ENCODE data around the gene RFPL3. TPM values are rescaled to one million over a fixed set of nuclear protein-coding genes. Genes with fewer than 3 reads are reported as not detected.
"Not testable (repeated sequence)": the region's sequence is repeated elsewhere in the genome, so short reads cannot be mapped to it uniquely, and the experiment has no call there.

Gene RFPL3
- total RNA-seq, 1 donor from 2014 or later: not detected

DNA sequence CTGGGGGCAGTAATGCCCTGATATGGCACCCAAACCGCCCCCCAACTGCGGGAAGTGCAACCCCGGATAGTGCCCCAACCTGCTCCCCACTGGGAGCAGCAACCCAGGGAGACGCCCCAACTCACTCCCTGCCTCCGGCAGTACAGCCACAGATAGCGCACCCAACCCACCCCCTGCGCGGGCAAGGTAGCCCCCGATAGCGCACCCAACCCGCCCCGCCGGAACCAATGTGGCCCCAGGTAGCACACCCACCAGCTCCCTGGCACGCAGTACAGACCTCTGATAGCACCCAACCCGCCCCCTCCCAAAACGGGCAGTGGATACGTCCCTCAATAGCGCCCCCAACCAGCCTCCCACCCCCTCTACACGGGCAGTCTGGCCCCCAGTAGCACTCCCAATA is 3.8 kb upstream of the RFPL3 start:
- DNase-seq: no peak

DNA sequence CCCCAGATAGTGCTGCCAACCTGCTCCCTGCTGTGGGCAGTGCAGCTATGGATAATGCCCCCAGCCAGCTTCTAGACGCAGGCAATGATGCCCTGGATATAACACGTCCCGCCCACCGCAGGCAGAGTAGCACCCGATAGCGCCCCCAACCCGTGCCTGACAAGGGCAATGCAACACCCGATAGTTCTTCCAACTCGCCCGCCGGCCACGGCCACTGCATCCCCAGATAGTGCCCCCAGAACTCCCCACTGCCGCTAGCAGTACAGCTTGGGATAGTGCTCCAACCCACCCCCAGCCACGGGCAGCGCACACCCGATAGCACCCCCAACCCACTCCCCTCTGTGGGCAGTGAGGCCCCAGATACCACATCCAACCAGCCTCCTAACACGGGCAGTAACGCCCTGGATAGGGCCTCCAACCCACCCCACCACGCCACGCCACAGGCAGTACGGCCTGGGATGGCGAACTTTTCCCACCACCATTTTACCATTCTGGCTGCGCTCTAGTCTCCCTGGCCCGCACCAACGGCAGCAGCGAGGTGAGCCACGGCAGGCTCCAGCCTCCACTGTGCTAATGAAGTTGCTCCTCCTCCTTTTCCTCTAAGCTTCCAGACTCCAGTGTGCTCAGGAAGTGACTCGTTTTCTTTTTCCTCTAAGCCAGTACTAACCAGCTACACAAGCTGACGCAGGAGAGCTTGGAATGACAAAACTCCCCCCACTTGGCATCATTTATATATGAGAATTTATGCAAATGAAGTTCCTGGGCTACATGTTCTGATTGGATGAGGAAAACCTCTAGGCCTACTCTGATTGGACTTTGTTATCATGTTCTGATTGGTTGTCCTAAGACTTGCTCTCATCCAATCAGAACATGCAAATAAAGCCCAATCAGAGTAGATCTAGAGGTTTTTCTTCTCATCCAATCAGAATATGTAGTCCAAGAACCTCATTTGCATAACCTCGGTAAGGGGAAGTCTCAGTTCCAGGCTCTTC is 3.0 kb upstream of the RFPL3 start:
- DNase-seq: peak; percentile 96

DNA sequence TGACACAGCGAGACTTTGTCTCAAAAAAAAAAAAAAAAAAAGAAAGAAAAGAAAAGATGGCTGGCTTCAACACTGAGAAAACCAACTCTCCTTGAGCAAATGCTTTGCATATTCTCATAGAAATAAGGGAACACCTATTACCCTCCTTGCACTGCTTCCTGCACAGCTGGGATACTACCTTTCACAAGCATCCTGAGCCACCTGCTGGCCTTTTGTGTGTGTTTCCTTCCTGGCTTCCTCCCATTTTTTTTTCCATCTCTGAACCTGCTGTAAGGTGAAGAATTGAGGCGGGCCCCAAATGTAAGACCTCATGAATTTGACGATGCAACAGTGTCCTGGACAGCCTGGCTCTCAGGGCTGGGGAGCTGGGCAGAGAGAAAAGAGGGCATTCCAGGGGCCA is 1.9 kb upstream of the RFPL3 start:
- DNase-seq: peak; percentile 33

DNA sequence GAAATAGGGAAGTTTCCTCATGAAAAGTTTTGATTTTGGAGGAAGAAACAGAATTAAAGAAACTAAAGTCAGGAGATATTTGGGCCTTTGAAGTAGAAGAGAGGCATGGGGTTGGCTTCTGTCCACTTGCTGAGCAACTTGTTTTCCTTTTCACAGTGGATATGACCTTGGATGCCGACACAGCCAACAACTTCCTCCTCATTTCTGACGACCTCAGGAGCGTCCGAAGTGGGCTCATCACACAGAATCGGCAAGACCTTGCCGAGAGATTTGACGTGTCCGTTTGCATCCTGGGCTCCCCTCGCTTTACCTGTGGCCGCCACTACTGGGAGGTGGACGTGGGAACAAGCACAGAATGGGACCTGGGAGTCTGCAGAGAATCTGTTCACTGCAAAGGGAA is 2.4 kb downstream of the RFPL3 start:
- not testable (repeated sequence) for DNase-seq

DNA sequence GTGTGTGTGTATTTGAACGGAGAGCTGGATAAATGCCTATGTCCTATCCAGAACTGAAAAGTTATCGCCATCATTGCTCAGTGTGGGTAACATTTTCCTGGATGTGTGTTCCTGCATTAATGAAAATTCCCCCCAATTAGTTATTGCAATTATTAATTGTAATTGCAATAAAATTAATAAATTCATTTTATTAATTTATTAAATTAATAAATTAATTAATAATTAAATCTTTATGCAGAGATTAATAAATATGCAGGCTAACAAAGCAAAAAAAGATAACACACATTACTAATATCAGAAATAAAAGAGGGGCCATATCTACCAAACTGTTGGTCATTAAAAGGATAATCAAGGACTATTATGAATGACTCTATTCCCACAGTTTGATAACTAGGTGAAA is 3.6 kb downstream of the RFPL3 start:
- no peak for DNase-seq

DNA sequence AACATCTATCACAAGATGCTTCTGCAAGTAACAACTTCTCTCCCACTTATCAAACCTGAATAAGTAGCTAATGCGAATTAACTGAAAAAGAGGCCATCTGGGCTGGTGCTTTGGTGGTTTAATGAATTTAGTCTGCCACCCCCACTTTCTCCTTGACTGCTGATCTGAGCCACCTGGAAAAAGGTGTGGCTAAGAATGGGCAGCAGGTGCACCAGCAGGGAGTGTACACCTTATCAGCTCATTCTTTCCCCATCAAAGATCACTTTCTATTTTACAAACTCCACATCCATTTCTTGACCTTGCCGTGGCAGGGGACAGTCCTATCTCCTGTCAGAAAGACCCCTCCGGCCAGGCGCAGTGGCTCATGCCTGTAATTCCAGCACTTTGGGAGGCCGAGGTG is 6.5 kb downstream of the RFPL3 start:
- DNase-seq: no peak

DNA sequence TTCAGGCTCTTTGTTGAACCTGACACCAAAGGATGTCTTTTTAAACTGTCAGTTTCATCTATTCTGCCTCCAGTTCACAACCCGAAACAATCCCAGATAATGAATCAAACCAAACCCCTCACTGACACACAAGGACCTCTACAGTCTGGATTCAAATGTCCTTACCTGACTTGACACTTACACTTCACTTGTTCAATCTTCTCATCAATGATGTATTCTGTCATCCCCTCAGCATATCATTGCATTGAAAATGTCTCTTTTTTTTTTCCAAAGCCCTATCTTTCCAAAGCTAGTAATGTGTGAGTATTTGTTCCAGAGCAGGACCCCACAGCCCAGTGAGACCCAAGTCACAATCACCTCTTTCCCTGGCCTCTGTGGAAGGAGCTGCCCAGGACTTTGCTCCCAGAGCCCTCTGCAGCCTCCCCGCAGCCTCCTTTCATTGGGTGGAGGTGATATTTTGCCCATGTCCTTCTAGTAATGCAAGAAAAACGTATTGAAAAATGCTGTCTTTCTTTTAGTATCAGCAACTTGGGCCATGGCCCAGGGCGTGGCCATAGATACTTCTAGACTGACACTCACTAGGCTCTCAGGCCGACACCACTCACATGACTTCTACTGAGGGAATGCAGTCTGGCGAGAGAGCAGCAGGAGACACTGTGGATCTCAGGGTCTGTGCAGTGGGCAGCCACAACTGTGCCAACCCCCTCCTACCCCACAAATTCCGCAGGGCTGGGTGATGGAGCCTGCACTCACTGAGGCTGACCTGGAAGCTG is 18.2 kb downstream of the RFPL3 start:
- DNase-seq: no peak

DNA sequence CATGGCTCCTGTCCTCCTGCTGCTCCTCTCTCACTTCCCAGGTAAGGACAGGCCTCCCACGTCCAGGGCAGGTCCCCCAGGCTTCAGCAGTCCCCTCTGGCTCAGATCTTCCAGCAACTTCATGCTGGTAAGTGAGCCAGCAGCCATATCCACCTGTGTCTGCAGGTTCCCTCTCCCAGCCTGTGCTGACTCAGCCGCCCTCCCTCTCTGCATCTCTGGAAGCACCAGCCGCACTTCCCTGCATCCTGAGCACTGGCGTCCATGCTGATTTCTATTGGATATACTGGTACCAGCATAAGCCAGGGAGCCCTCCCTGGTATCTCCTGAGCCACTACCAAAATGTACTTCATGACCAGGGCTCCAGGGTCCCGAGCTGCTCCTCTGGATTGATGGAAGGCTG is 19.0 kb downstream of the RFPL3 start:
- no peak for DNase-seq

DNA sequence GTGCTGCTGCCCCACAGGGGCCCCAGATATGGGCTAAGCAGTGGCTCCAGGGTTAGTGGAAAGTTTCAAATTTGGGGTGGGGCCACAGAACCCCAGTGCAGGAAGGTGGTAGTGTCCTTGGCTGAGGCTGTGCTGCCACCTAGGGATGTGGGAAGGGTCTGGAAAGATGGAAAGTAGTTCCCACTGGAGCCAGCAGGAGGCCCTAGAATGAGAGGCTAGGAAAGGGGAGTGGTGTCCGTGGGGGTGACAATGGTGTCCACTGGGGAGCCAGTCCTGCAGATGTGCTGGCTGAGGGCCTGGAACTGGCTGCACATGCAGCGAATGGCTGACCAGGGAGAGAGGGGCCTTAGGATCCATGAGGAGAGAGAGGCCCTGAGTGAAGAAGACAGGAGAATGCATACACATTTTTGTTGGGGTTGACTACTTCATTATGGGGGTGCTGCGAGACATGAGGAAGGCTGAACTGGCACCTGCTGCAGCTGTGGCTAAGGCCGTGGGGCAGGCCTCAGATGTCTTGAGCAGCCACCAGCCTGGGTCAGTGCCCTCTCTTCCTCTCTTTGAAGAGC is 21.1 kb downstream of the RFPL3 start:
- DNase-seq: peak; percentile 84

DNA sequence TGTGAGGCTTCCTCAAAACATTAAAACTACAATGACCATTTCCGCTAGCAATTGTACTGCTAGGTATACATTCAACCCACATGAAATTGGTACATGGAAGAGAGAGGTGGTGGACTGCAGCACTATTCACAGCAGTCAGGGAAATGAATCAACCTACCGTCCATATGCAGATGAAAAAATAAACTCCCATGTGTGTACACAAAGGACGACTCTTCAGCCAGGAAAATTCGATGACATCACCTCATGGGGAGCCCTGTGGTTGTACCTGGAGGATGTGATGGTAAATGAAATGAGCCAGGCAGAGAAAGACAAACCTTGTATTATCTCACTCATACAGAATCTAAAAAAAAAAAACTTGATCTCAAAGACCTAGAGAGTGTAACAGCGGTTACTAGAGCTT is 23.3 kb downstream of the RFPL3 start:
- peak; percentile 79 for DNase-seq

DNA sequence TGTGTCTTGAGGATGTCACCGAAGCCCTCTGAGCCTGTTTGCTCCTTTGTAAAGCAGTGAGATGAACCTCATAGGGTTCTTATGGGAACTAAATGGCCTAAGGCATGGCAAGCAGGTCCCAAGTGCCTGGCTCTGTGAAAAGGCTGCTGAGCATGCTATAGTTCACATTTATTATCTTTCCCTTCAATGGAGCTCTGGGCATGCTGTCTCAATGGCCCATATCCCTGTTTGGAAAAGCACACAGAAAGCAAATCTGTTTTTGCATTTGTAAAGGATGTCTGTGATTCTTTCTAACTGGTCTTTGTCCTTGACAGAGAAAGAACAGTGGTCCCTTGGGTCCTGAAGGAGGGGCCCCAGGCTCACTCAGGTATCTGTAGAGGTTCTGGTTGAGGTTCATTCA is 28.0 kb downstream of the RFPL3 start:
- DNase-seq: no peak

DNA sequence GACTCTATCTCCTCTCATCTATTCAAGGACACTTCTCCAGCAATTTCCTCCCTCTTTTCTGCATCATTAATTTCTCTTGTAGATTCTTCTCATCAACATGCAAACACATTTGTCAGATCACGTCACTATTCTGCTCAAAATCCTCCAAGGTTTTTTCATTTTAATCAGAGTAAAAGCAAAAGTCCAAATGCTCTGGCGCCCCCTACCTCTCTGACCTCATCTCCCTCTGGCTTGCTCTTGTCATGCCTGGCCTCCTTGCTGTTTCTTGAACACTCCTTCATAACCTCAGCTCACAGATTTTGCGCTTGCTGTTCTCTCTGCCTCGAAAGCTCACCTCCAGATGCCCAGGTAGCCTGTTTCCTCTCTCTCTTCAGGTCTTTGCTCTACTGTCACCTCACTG is 32.0 kb downstream of the RFPL3 start:
- peak; percentile 56 for DNase-seq

DNA sequence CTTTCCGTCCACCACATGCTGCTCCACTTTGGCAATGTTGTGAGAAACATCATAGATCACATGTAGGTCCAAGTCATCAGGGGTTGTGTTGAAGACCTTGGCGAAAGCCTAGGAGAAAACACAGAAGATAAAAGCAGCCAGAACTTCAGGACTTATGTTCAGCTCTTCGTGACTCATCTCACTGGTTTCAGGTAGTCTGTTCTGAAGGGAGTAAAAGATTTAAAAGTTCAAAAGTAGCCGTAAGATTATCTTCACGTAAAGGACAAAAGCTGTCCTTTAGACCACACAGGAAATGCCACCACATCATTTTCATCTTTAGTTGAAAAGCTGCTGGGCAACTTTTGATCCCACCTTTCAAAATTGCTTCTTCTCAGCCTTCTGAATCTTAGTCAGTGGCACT is 37.4 kb downstream of the RFPL3 start:
- no peak for DNase-seq

DNA sequence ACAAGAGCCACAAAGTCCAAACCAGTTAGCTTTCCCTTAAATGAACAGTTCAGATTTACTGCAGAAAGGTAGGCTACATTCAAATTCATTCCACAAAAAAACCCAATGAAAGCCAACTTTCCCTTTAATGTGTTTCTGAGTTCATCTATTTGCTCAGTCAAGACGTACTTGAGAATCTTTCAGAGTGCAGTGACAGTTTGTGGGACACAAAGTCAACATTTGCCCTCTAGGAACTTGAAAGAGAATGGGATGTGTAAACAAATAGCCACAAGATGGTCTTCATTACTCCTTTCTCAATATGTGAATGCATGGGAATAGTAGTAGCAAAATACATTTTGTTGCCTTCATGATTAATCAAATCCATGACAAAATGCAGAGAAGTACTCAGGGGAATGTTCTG is 38.6 kb downstream of the RFPL3 start:
- no peak for DNase-seq

DNA sequence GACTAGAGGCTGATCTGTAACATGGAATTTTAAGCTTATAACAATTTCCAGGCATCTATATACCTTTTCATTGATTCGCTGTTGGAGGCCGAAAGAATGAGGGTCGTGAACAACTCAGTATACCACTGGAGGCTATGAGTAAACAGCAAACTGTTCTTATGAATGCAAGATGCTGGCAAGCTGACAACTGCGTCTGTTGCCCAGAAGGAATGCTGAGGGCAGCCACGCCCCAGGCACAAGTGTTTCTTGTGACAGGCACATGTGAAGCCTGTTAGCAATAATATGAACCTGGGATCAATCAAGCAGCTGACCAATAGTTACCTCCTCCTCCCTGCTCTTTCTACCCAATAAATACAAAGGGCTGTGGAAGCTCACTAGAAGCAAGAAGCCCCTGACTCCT is 39.1 kb downstream of the RFPL3 start:
- no peak for DNase-seq

DNA sequence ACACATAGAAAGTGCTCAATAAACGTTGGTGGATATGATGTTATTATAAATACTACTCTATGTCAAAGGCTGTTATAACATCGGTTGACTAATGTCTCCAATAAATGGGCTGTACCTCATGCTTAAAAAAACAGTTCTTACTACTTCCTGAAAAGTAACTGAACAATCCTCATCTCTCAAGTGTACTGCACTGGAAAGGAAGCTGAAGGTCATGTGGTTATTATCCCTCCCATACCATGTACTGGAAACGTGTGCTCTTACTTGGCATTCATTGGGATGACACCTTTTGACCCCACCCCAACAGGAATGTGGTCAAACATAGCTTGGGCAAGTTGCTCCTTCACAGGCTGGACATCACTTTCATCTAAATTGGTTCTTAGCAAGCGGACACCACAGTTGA is 43.8 kb downstream of the RFPL3 start:
- DNase-seq: no peak

DNA sequence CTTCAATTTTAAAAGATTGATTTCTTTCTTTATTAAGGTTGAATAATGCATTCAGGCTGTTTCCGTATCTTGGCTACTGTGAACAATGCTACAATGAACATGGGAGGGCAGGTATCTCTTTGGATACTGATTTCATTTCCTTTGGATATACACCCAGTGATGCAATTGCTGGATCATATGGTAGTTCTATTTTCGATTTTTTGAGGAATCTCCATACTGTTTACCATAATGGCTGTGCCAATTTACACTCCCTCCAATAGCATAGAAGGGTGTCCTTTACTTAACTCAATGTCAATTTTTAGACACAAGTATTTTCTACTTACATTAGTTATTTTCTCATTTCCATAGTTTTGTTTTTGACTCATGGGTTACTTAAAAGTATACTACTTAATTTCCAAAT is 46.4 kb downstream of the RFPL3 start:
- DNase-seq: no peak

DNA sequence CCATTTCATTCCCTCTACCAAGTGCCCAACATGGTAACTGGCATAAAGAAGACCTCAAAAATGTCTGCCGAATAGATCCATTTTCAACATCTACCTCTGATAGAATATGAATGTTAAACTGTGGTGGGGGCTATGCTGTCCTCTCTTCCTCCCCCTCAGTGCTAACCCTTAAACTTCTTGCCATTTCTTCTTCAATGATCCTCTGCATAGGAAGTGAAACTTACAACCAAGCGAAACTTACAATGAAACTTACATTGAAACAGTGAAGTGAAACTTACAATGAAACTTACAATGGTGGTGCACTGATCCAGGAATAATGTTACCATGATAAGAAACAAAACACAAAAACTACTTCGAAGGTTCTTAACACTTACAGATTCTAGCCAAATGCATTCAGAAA is 49.6 kb downstream of the RFPL3 start:
- DNase-seq: no peak

DNA sequence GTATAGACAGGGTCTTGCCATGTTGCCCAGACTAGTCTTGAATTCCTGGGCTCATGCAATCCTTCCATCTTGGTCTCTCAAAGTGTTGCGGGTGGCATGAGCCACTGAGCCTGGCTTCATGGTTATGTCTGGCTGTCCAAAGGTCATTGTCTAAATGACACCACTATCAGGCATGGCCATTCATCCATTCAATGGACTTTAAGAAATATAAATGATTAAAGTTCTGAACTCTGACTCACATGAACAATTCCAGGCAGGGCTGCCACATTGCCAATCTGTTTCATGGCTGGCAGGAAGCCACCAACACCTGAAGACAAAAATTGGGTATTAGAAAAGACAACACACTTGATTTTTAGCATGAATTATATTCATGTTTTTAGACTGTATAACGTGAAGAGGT is 50.3 kb downstream of the RFPL3 start:
- no peak for DNase-seq

DNA sequence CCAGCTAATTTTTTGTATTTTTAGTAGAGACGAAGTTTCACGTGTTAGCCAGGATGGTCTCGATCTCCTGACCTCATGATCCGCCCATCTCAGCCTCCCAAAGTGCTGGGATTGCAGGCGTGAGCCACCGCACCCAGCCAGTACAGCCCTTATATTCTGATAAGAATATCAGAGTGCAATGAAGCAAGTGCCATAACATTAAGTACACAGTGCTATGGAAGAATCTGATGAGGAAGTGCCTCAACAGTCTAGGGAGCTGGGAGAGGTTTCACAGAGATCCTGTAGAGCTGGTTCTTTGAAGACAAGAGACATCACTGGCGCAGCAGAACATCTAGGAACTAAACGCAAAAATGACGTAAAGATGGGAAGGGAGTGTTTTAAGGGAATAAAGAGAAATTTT is 52.3 kb downstream of the RFPL3 start:
- DNase-seq: no peak

DNA sequence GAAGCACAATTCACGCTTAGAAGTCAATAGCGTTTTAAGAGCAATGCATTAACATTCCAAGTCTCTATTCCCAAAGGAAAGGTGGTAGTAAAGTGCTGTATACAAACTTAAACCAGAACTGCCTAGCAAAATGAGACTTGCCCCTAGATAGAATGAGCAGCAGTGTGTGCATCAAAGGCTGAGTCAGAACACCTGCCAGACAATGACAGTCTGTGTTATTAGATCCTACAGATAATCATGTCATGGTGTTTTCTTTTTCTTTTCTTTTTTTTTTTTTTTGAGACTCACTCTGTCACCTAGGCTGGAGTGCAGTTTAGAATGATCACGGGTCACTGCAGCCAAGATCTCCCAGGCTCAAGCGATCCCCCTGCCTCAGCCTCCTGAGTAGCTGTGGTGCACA is 52.8 kb downstream of the RFPL3 start:
- DNase-seq: no peak
